CD4-positive, alpha-beta T cell treated with Interleukin-12 subunit alpha and Interleukin-12 subunit beta, for 1 hour (primary cell): ENCODE measurements around the gene THAP2.

ENCODE experiments used
- DNase-seq: peaks from one replicate; pipeline ENCODE4 v3.0.0-alpha.2; 2020

THAP2 gene

DNA sequence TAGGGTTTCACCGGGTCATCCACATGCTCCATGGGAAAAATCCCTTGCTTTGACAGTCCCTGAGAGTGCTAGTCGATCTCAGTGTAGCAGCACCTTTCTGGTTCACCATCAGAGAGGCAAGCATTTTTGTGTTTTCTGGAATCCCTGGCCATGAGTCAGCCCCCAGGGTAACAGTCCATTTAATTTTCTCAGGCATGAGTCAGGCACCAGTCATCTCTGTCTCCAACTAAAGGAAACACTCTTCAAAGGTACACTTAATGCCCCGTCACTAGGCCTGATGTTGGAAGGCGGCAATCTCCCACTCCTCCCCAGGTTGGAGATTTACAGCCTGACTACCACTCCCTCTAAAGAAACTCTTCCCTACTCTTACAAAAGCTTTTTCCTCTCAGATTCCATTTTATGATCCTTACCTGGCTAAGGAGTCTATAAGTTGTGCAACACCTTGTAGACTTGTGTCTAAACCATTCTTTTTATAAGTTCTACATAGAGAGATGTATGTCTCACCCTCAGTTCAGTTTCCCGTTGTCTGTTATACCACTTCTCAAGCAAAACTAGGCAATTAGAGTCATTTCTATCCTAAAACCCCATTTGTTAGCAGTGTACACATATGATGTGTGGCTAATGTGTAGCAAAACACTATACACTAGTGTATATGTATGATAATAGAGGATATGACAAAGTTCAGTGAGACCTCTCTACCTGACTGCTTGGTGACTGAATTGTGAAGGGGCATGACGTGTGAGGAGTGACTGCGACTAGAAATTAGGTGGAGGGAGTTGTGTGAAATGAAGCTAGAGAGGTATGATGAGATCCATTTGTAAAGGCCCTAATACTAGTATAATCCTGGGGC is 46.4 kb downstream of the THAP2 start:
- DNase-seq = no peak

- DNase-seq = no peak
These were observed 54.5 kb downstream of the THAP2 start for GRCh38 chr12:71718611-71719010.

- DNase-seq = no peak
These were observed 55.7 kb downstream of the THAP2 start for GRCh38 chr12:71719647-71720370.

DNA sequence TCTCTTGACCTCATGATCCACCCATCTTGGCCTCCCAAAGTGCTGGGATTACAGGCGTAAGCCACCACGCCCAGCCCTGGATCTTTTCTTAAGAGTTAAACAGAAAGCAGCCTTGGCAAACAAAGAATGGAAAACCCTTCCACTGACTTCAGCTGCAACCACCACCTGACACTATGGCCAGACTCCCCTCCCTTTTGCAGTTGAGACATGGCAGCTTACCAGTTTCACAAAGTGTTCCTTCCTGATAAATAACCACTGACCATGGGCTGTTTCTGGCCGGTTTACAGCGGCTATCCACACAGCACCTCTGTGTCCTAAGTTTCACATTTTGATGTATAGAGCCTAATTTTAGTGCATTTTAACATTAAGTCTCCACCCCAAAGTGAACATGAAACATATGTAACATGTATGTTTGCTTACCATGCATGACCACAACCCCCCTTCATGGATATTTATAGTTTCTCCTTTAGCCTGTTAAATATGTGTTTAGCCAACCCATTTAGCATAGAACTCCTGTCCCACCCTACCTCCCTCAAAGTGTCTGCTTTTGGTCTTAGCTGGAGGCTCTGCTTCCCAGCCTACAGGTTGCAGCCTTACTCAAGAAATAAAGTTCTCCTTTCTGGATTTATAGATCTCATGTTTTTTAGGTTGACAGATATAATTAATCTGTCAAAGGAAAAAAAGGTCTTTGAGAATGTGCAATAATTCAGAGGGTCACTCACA is 57.8 kb downstream of the THAP2 start:
- DNase-seq = no peak

GRCh38 chr12:71725011-71725410 is 60.9 kb downstream of the THAP2 start:
- DNase-seq = no peak

GRCh38 chr12:71726548-71726947 is 62.4 kb downstream of the THAP2 start:
- no peak for DNase-seq

DNA sequence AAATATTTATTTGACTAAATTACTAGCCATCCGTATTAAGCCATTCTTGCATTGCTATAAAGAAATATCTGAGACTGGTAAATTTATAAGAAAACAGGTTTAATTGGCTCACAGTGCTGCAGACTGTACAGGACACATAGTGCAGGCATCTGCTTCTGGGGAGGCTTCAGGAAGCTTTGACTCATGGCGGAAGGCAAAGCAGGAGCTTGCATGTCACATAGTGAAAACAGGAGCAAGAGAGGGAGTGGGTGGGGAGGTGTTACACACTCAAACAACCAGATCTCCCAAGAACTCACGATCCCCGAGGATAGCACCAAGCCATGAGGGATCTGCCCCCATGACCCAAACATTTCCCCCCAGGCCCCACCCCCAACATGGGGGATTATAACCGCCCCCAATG is 63.9 kb downstream of the THAP2 start:
- no peak for DNase-seq
